ENCODE results near the gene HIBCH.
"Not testable (repeated sequence)": the region's sequence is repeated elsewhere in the genome, so short reads cannot be mapped to it uniquely, and the experiment has no call there.

HIBCH gene

GRCh38 chr2:190342611-190343010 lies 23.0 kb upstream of the HIBCH start:
- no peak for DNase-seq

- DNase-seq: no peak
These were observed 20.7 kb upstream of the HIBCH start for GRCh38 chr2:190340369-190340768.

- no peak for DNase-seq
These were observed 19.8 kb upstream of the HIBCH start for GRCh38 chr2:190339394-190339793.

GRCh38 chr2:190338453-190338852 lies 18.8 kb upstream of the HIBCH start:
- no peak for DNase-seq

GRCh38 chr2:190336420-190336819 lies 16.8 kb upstream of the HIBCH start:
- no peak for DNase-seq

DNA sequence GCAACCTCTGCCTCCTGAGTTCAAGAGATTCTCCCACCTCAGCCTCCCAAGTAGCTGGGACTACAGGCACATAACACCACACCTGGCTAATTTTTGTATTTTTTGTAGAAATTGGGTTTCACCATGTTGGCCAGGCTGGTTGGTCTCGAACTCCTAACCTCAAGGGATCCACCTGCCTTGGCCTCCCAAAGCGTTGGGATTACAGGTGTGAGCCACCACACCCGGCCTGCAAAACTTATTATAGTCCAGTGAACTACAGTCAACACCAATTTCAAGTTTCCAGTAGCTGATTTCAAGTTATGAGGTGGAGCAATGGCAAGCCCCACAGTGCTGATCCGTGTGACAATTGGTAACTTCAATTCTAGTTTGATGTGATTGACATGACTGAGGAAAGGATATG lies 16.0 kb upstream of the HIBCH start:
- not testable (repeated sequence) for DNase-seq

DNA sequence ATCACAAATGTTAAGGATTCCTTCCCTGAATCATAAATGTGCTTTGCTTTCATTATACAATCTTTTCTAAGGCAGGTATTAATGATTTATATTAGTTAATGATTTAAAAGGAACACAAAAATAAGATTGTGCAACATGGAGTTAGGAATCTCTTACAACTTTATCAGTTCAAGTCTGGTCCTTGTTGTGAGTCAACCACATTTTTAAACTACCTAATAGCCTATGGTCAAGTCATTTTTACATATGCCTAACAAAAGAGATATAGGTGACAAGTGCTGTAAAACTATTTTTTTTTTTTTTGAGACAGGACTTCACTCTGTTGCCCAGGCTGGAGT lies 15.6 kb upstream of the HIBCH start:
- DNase-seq: no peak

DNA sequence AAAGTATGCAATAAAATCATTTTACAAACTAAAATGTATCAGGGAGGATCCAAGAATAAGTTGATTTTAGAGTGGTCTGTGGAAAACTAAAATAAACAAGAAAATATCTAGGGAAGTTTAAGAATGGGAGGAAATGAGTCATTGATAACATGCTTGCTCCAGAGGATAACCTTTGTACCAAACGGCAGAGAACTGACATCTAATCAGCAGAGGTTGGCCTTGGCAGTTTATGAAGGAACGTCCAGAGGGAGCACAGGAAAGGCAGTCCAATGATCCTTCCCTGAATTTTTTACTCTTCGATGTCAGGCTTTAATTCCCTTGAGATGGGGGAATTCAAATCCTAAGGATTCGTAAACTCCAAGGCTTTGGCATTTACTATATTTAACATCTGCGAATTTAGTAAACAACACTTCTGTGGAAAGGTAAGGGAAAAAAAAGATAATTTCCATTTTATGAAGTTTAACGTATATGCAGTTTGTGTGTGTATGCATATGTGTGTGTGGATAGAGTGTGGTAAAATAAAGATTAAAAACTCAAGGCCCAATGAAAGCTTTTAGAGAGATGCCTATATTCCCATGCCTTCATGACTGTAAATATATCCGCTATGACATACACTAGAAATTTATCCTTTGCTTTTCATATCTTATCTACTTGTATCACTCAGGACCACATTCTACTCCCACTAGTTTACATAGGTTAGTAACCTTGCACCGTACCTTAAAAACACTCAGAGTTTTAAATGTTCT lies 15.0 kb upstream of the HIBCH start:
- DNase-seq: no peak

GRCh38 chr2:190333928-190334327 lies 14.3 kb upstream of the HIBCH start:
- no peak for DNase-seq

DNA sequence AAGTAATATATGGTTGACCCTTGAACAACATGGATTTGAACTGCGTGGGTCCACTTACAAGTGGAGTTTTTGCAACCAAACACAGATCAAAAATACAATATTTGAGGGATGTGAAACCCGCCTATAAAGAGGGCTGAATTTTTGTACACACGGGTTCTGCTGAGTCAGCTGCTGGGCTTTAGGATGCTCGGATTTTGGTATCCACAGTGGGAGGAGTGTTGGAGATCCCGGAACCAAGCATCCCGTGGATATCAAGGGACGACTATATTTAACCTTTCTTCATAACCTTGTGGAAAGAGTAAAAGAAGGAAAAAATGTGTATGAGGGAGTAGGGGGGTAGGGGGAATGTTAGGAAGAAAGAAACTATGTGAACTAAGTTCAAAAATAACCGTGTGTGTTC lies 13.8 kb upstream of the HIBCH start:
- no peak for DNase-seq

- no peak for DNase-seq
These were observed 9.0 kb upstream of the HIBCH start for GRCh38 chr2:190328573-190329147.

- DNase-seq: no peak
These were observed 8.4 kb upstream of the HIBCH start for GRCh38 chr2:190327867-190328572.

- no peak for DNase-seq
These were observed 6.0 kb upstream of the HIBCH start for GRCh38 chr2:190325588-190325987.

GRCh38 chr2:190323406-190323805 lies 3.8 kb upstream of the HIBCH start:
- no peak for DNase-seq

DNA sequence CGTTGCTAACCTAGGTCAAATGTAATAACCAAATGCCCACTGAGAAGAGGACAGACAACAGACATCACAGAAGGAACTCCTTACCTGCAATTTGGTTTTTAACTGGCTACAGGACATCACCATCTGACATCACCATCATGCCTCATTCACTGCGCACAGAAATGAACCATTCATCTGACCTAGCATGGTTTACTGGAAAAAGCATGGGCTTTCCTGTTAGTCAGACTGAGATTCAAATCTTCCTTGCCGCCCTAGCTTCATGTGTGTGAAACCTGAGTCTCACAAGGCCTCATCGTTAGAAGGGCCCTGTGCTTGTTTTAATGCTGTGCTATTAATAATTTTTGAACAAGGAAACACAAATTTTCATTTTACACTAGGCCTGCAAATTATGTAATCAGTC lies 1.1 kb upstream of the HIBCH start:
- no peak for DNase-seq

GRCh38 chr2:190318931-190319554 lies 583 bp downstream of the HIBCH start:
- no peak for DNase-seq

- DNase-seq: no peak
These were observed 1.1 kb downstream of the HIBCH start for GRCh38 chr2:190318514-190318913.

DNA sequence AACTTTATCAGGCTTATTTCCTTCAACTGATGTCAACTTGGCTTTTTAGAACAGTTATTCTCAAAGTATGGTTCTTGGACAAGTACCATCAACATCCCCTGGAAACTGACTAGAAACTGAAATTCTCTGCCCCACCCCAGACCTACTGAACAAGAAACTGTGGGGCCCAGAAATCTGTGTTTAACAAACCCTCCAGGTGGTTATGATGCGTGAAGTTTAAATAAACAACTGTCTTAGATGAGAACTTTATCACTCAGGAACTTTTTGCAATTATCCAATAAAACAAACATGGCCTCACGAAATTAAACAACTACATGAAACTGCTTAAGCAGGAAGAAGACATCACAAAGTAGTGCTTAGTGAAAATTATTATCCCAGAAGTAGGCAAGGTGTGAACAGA lies 4.4 kb downstream of the HIBCH start:
- no peak for DNase-seq

DNA sequence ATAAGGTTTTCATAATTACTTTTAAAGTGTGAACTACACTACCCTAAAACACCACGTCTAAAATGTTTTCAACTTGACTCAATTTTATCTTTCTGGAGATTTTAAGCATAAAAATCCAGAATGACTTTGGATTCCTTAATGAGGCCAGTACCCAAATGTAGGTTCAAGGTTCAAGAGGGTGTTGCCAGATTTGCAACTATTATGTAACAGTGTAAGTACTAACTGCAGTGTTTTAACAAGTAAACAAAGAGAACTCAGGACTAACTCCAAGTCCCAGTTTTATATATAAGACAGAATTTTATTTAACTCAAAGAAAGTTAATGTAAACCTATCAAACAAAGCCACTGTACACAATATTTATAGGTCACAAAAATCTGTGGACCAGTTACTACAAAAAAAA lies 5.7 kb downstream of the HIBCH start:
- no peak for DNase-seq

GRCh38 chr2:190312635-190313025 lies 7.0 kb downstream of the HIBCH start:
- DNase-seq: not testable (repeated sequence)

DNA sequence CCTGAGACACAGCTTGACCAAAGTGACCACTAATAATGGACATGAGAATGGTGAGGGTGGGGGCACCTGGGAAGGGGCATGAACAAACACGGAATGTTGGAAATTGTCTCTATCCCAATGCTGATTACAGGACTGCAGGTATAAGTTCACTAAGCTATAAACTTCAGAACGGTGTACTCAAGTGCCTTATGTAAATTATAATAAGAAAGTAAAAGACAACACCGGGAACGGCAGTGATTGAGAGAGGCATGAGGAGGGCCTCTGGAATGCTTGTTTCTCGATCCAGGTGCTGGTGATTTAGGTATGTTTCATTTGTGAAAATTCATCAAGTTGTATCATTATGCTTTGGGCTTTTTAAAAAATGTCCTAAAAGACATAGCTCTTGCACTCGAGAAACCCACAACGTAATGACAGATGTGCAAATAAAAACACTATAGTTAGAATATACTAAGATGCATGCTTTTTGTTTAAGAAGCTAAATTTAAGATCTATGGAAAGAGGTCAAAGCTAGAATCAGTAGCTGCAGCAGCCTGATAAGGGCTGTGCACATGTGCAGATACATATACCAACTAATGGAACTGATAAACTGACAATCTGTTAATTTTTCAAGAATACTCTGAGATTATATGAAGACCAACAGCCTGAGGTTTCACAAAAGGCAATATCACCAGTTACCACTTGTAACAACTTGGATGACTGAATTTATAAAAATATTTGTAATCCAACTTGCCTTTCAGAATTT lies 7.6 kb downstream of the HIBCH start:
- DNase-seq: no peak

DNA sequence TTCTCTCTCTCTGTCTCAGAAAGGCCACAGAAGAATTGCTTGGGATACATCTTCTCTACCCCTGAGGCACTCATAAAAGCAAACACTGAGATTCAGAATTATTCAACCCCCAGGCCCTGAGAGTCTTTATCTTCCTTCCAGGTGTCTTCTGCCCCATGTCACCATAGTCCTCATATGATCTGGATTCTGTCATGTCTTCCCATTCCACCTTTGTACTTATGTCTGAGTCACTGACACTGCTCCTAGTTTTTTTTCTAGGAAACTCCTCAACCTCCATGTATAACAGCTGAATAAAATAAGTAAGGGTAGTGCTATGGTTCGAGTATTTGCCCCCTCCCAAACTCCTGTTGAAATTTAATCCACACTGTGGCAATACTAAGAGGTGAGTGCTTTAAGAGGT lies 11.6 kb downstream of the HIBCH start:
- no peak for DNase-seq

- no peak for DNase-seq
These were observed 15.2 kb downstream of the HIBCH start for GRCh38 chr2:190304404-190304803.

Data from NCI-H1930 (cell line).